Esophagus muscularis mucosa (tissue), 3 donors: ENCODE data around the gene CPED1.

ENCODE experiments used
- CTCF ChIP-seq, 3 experiments: fragments of 200-600 bp in 2 of 3; fragments of 450-650 bp in 1 of 3; sonication (generic) in 2 of 3; IDR thresholded peaks; one replicate each; pipeline ENCODE4 v1.5.1; 2017 to 2019; ENCODE audit warnings: antibody characterized with exemption in 3 of 3, mild to moderate bottlenecking in 2 of 3, moderate library complexity in 1 of 3
- POLR2A ChIP-seq: fragments of 450-650 bp; IDR thresholded peaks from one replicate; pipeline ENCODE4 v1.6.1; 2017; ENCODE audit warnings: antibody characterized with exemption, moderate library complexity, mild to moderate bottlenecking, low read depth

GRCh38 chr7:121202834-121203233 lies 214.3 kb downstream of the CPED1 start:
- TF ChIP-seq POLR2A = no peak
- no peak for TF ChIP-seq CTCF (IDR thresholded peaks at IDR 0.05)
